NOMO-1 (cell line): ENCODE results near the gene TSGA10.
"Not testable (repeated sequence)": the region's sequence is repeated elsewhere in the genome, so short reads cannot be mapped to it uniquely, and the experiment has no call there.

ENCODE experiments used
- DNase-seq, 2 experiments: peaks; one replicate each; lab custom pipeline; 2025; ENCODE audit not compliant: unreplicated experiment in 2 of 2; lab: John Stamatoyannopoulos, UW

TSGA10 gene

DNA sequence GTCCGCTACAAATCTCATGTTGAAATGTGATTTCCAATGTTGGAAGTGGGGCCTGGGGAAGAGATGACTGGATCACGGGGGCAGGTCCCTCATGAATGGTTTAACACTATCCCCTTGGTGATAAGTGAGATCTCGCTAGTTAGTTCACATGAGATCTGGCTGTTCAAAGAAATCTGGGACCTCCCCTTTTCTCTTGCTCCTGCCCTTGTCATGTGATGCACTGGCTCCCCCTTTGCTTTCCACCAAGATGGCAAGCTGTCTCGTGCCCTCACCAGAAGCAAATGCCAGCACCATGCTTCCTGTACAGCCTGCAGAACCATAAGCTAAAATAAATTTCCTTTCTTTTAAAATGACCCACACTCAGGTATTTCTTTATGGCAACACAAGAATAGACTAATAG, 70.5 kb downstream of the TSGA10 start:
- DNase-seq = no peak

- DNase-seq = no peak
These were observed 72.9 kb downstream of the TSGA10 start for GRCh38 chr2:99081891-99082290.

DNA sequence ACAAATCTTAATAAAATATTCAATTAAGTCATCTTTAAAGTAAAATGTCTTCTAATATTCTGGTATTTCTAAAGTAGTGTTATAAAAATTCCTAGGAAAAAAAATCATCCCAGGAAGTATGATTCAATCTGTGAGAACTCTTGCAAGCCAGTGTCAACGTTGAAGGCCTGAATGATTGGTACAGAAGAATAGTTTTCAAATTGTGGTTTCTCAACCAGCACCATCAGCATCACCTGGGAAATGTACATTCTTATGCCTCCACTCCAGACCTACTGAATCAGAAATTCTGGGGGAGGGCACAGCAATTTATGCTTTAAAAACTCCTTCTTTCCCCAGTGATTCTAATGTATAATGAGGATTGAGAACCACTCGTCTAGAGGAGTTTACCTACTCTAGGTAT, 75.5 kb downstream of the TSGA10 start:
- DNase-seq = no peak

DNA sequence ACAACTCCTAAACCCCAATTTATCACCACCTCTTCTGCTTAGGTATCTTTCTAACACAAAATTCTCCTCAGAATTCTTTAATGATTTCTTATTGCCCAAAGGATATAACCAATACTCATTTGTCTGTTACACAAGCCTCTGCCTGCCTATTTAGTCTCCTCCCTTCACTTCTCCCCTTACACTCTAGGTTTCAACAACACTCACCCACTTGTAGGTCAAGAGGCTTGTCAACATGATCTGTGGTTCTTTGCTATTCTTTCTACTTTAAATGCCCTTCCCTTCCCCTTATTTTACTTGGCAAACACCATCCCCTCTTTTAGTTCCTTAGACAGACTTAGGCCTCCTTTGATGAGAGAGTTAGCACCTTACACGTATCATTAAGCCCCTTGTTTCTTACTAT, 82.2 kb downstream of the TSGA10 start:
- no peak for DNase-seq

- peak in 1 of 2 experiments; percentile 25 for DNase-seq
These were observed 86.7 kb downstream of the TSGA10 start for GRCh38 chr2:99067871-99068625.

GRCh38 chr2:99066075-99066958, 88.4 kb downstream of the TSGA10 start:
- DNase-seq = peak; percentile 36 to 73

- not testable (repeated sequence) for DNase-seq
These were observed 105.6 kb downstream of the TSGA10 start for GRCh38 chr2:99049187-99049586.

DNA sequence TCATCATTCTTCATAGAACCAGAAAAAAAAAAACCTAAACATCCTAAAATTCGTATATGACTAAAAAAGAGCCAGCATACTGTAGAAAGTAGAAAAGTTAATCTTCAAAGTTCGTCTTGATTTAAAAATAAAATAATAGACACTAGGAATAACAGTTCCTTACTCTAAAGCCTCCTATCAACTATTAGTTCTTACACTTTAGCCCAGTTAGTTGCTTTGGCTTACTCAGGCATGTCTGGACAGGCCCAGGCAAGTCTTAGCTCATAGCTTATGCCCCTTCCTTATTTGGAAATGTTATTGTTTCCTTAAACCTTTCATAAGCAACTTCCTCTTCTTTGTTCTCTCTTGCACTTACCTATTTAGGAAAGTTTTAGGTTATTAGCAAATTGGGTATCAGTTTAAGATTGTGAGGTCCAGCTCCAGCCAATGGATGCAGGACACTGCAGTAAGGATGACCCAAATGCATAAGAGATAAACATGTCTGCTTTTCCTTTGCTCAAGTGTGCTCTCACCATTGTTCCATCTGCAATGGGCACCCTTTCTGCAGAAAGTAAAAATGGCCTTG, 113.9 kb downstream of the TSGA10 start:
- peak in 1 of 2 experiments; percentile 52 for DNase-seq

DNA sequence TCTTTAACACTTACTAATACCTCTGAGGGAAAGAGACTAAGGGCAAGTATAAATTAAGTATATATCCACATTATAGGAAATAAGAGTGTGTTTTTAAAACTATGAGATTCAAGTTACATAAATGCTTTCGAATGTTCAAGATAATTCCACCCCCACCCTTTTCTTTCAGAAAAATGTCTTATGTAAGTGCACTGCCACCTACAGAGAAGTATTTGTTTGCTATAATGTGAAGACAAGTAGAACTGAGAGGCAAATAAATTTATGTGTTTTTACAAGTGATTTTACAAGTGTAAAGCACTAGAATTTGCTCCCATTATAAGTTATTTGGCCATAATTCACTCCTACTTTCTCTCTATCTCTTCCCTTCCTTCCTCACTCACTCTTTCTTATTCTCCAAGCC, 118.8 kb downstream of the TSGA10 start:
- DNase-seq = no peak

DNA sequence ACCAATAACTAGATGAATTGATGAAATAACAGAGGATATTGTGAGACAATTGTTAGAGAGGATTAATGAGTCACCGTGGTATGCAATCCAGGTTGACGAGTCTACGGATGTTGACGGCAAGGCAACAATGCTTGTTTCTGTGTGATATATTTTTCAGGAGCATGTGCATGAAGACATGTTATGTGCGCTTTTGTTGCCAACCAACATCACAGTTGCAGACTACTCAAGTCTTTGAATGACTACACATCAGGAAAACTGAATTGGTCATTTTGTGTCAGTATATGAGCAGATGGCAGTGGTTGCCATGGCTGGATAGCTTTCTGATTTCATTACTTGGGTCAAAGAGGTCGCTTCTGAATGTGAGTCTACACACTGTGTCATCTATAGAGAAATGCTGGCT, 122.0 kb downstream of the TSGA10 start:
- DNase-seq = no peak

- no peak for DNase-seq
These were observed 122.7 kb downstream of the TSGA10 start for GRCh38 chr2:99032001-99032400.

- DNase-seq = no peak
These were observed 123.3 kb downstream of the TSGA10 start for GRCh38 chr2:99031481-99031880.

DNA sequence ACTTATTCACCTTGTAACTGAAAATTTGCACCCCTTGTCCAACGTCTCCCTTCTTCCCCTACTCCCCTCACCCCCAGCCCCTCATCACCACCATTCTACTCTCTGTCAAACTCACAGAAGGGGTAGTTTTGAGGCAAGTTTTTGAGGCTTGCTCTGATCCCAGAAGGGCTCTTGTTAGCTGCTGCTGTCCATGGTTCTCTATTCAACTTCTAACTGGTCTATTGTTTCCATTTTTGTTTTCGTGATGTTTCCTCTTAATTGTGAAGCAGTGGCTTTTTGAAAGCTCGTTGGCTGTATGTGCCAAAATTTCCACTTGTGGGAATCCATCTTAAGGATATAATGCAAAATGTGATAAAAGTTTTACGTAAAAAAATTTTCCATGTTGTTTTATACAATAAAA, 126.2 kb downstream of the TSGA10 start:
- DNase-seq = no peak

DNA sequence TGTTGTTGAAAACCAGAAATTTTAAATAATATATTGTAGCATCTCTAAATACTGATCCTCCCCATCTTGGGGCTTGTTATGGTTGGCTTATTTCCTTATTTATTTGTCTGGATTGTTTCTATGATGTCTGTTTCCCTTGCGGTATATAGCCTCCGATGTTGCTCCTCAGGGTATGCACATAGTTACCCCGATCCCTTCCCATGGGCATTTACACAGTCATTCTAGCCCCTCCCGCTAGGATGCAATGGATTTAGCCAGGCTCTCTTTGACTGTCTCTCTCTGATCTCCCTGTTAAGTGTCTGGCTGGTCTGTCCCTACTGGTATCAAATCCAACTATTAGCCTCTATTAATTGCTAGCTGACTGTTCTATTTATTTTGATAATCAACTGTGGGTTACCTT, 126.9 kb downstream of the TSGA10 start:
- no peak for DNase-seq

- no peak for DNase-seq
These were observed 154.0 kb downstream of the TSGA10 start for GRCh38 chr2:99000708-99001107.

- not testable (repeated sequence) for DNase-seq
These were observed 166.0 kb downstream of the TSGA10 start for GRCh38 chr2:98988695-98989094.

DNA sequence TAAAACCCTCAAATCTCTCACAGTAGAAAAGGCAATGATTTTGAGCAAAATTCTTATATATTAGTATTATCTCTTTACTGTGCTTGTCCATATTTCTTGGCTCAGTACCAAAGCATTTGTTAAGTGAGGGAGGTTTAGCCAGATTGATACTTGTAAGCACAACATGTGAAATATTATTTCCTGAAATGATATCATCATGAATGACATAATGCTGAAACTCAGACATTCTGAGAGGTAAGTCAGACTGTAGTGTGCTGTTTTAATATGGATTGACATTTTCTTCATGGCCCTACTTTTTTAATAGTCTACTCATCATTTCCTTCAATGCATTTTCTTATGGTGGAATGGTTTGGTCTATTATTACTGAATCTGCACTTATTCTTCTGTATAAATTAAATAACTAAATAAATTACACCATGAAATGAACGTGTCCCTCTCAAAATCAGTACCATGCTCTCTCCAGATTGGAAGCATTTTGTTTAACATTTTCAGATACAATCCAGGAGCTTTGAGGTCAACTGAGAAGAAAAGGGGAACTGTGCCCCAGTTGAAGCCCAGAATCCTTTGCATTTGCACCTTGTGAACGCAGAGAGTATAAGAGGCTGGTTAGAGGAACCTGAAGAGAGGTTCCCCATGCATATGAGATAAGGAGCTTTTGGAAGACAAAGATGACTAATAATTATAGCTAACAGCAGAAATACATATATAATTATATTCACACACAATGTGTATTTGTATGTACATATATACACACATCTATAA, 168.7 kb downstream of the TSGA10 start:
- peak; percentile 31 to 44 for DNase-seq

GRCh38 chr2:98975611-98976010, 179.1 kb downstream of the TSGA10 start:
- no peak for DNase-seq

DNA sequence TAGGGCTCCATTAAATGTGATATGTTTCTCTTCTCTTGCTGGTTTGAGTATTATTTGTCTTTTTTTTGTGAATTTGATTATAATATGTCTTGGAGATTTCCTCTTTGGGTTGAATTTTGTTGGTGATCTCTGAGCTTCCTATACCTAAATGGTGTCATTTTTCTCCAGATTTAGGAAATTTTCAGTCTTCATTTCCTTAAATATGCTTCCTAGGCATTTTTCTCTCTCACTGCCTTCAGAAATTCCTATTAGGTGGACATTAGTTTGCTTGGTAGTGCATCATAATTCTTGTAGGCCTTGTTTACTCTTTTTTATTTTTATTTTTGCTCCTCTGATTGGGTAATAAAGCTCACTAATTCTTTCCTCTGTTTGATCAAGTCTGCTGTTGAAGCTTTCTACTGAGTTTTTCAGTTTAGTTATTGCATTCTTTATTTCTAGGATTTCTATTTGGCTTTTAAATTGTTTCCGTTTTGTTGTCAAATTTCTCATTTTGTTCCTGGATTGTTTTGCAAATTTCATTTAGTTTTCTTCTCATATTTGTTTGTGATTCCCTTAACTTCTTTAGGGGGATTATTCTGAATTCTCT, 182.1 kb downstream of the TSGA10 start:
- DNase-seq = no peak

- no peak for DNase-seq
These were observed 194.8 kb downstream of the TSGA10 start for GRCh38 chr2:98959810-98960507.
